OCI-LY1 (cell line): ENCODE results near the gene ARF6.
"Not testable (repeated sequence)": the region's sequence is repeated elsewhere in the genome, so short reads cannot be mapped to it uniquely, and the experiment has no call there.

Source experiments
- CTCF ChIP-seq: fragments of 200-600 bp; sonication (generic), shearing (Covaris generic); IDR thresholded peaks from 2 replicates; pipeline ENCODE4 v1.5.1; 2017; ENCODE audit warnings: mild to moderate bottlenecking, antibody characterized with exemption, low read length, moderate library complexity, mixed read lengths
- EZH2 ChIP-seq: fragments of 200-600 bp; sonication (generic), shearing (Covaris generic); IDR thresholded peaks from 2 replicates; pipeline ENCODE4 v1.8.0; 2017; ENCODE audit warnings: borderline replicate concordance, mixed run types, mild to moderate bottlenecking, antibody characterized with exemption, low read length, moderate library complexity, mixed read lengths

DNA sequence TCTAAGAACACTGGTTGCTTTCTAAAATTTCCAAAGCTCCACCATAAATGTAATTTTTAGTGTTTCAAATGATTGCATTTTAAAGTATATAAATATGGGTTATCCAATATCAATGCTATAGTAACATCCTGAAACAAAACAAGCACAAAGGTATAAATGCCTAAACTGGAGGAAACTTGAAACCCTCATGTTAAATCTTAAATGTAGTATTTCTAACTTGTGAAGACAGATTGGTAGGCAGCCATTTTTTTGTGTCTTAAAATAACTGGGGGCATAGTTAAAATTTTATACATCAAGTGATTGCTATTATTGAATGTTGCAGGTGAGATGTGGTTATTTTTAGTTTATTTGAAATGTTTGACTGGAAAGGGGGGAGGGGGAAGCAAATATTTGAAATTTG lies 3.4 kb downstream of the ARF6 start:
- TF ChIP-seq CTCF, EZH2: not testable (repeated sequence)
